K562 (cell line): ENCODE results near the gene UBE2B. TPM values are rescaled to one million over a fixed set of nuclear protein-coding genes. Genes with fewer than 3 reads are reported as not detected.

Experiments
- C11orf30 ChIP-seq: fragments of 450-650 bp; IDR thresholded peaks from 2 replicates; pipeline ENCODE4 v1.6.1; 2016; ENCODE audit warnings: low read depth, mild to moderate bottlenecking
- CC2D1A ChIP-seq: fragments of 450-650 bp; IDR thresholded peaks from 2 replicates; pipeline ENCODE4 v1.6.1; 2017; ENCODE audit warnings: mild to moderate bottlenecking
- DNMT1 ChIP-seq: fragments of 450-650 bp; IDR thresholded peaks from 2 replicates; pipeline ENCODE4 v1.6.1; 2016; ENCODE audit warnings: antibody characterized with exemption, mild to moderate bottlenecking
- RFX1 ChIP-seq: fragments of 450-650 bp; IDR thresholded peaks from 2 replicates; pipeline ENCODE4 v1.6.1; 2016; ENCODE audit warnings: mild to moderate bottlenecking, moderate library complexity
- SP1 ChIP-seq: sonication (generic); formaldehyde crosslinking; IDR thresholded peaks from 2 replicates; pipeline ENCODE4 v1.8.1; 2022; ENCODE audit warnings: mild to moderate bottlenecking, missing genetic modification reagents
- TRIM28 ChIP-seq: fragments of 450-650 bp; IDR thresholded peaks from 2 replicates; pipeline ENCODE4 v1.6.1; 2017
- ZNF12 ChIP-seq: sonication (generic); formaldehyde crosslinking; IDR thresholded peaks from 2 replicates; pipeline ENCODE4 v1.4.0; 2020; ENCODE audit warnings: mild to moderate bottlenecking, missing genetic modification reagents
- ZNF592 ChIP-seq: fragments of 450-650 bp; IDR thresholded peaks from 2 replicates; pipeline ENCODE4 v1.6.1; 2017; ENCODE audit warnings: antibody characterized with exemption, mild to moderate bottlenecking
- polyA plus RNA-seq, 8 experiments: library from polyadenylated mRNA; depleted of rRNA in 4 of 8; stranded (reverse) in 5 of 8; unstranded in 3 of 8; fragments of >200 nt; fragmentation: Nextera tagmentation in 2 of 8; fragmentation: Illumina TruSeq in 1 of 8; extraction: Ambion mirVana in 2 of 8; extraction: Trizol in 1 of 8; gene quantifications; 2 replicates each; pipeline versions ENCODE4 v1.2.1 to v1.2.3, GENCODE V29; 2011 to 2014; ENCODE audit warnings: inconsistent platforms in 1 of 8, missing spikeins in 1 of 8
- total RNA-seq, 7 experiments: library from RNA; depleted of rRNA in 6 of 7; stranded (reverse); fragments of >200 nt in 6 of 7; fragmentation: Illumina TruSeq in 2 of 7; extraction: Trizol in 2 of 7; gene quantifications; 2 replicates each; pipeline versions ENCODE4 v1.2.1 to v1.2.3, GENCODE V29; 2011 to 2021; ENCODE audit warnings: low replicate concordance in 1 of 7
- TF ChIP-seq, protein P1 (sequence below): fragments of 450-650 bp; conservative IDR thresholded peaks from 2 replicates; pipeline ENCODE4 v1.6.1; 2016; ENCODE audit warnings: missing genetic modification characterization, low read depth, mild to moderate bottlenecking, missing compliant biosample characterization, moderate library complexity
- TF ChIP-seq, protein P2 (sequence below): sonication (generic); formaldehyde crosslinking; IDR thresholded peaks from 2 replicates; pipeline ENCODE4 v1.8.1; 2023; ENCODE audit warnings: mild to moderate bottlenecking, missing genetic modification reagents

UBE2B gene
- total and polyA plus RNA-seq, 9 of the 15 experiments (the other 6 are each of a cell fraction or from before 2014, with no cell fraction given): 13.1 to 198 (median 75.5) TPM

DNA sequence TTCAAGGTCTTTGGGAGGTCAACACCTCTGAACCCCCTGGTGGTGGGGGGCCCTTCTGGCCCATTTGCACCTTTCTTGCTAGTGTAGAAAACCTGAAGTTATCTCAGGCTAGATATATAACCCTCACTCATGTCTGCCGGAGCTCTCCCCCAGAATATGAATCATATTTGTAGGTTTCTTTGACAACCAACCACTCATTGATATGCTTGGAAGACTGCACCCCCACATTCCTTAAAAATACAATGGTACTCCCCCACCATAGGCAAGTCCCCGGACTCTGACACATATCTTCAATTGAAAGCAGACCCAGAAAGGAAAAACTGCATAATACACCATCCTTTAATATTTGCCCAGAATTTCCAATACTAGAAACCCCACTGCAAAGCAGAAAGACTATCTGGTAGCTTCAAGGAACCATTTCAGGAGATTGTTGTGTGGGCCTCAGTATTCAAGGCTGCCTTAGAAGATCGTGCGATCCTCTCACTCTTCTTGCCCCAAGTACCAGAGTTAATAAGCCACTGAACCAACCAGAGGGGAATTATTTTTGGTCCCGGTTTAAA is 978 bp upstream of the UBE2B start (continued):
- TF ChIP-seq ZNF12 (no peak), C11orf30 (no peak), CC2D1A (no peak), RFX1 (peak; percentile 12; the same call in 1 of the 2 replicates), ZNF592 (0 out of 2 replicates have a peak, but pooled peaks have one; percentile 34), SP1 (no peak), DNMT1 (no peak), TRIM28 (no peak)
- TF ChIP-seq, protein P1, sequence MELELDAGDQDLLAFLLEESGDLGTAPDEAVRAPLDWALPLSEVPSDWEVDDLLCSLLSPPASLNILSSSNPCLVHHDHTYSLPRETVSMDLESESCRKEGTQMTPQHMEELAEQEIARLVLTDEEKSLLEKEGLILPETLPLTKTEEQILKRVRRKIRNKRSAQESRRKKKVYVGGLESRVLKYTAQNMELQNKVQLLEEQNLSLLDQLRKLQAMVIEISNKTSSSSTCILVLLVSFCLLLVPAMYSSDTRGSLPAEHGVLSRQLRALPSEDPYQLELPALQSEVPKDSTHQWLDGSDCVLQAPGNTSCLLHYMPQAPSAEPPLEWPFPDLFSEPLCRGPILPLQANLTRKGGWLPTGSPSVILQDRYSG (tag): 0 out of 2 replicates have a peak, but pooled peaks have one; percentile 45
- TF ChIP-seq, protein P2, sequence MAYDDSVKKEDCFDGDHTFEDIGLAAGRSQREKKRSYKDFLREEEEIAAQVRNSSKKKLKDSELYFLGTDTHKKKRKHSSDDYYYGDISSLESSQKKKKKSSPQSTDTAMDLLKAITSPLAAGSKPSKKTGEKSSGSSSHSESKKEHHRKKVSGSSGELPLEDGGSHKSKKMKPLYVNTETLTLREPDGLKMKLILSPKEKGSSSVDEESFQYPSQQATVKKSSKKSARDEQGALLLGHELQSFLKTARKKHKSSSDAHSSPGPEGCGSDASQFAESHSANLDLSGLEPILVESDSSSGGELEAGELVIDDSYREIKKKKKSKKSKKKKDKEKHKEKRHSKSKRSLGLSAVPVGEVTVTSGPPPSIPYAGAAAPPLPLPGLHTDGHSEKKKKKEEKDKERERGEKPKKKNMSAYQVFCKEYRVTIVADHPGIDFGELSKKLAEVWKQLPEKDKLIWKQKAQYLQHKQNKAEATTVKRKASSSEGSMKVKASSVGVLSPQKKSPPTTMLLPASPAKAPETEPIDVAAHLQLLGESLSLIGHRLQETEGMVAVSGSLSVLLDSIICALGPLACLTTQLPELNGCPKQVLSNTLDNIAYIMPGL (CRISPR knock-in tag): no peak
- TF ChIP-seq, all 486 proteins: peak for 11
